HFFc6 (cell line): ENCODE data around the gene GALNT17. TPM values are rescaled to one million over a fixed set of nuclear protein-coding genes. Genes with fewer than 3 reads are reported as not detected.

Experiments
- DNase-seq: peaks from one replicate; pipeline ENCODE4 v3.0.0-alpha.2; 2018
- H3K27ac Mint-ChIP-seq: 2 replicates; pipeline ENCODE4 v1.8.0; 2020; ENCODE audit warnings: mild to moderate bottlenecking, mixed read lengths
- H3K27me3 Mint-ChIP-seq: 2 replicates; pipeline ENCODE4 v1.8.0; 2021; ENCODE audit warnings: mild to moderate bottlenecking, moderate library complexity, mixed read lengths; ENCODE audit not compliant: insufficient read depth
- H3K36me3 Mint-ChIP-seq: 2 replicates; pipeline ENCODE4 v1.8.0; 2021; ENCODE audit warnings: low read depth, mixed read lengths
- H3K4me1 Mint-ChIP-seq: 2 replicates; pipeline ENCODE4 v1.8.0; 2020; ENCODE audit warnings: low read depth, mixed read lengths
- H3K4me3 Mint-ChIP-seq: 2 replicates; pipeline ENCODE4 v1.8.0; 2020; ENCODE audit warnings: mild to moderate bottlenecking, moderate library complexity, mixed read lengths
- H3K9me3 Mint-ChIP-seq: 2 replicates; pipeline ENCODE4 v1.8.0; 2020; ENCODE audit warnings: mild to moderate bottlenecking, mixed read lengths
- CTCF ChIP-seq: fragments of 200-600 bp; sonication (generic); IDR thresholded peaks from 2 replicates; pipeline ENCODE4 v1.5.0; 2021; ENCODE audit warnings: antibody characterized with exemption, mild to moderate bottlenecking
- total RNA-seq, 6 experiments: library from RNA; stranded (reverse); fragmentation: NEBNext Ultra II Directional; extraction: Animal tissue kit (Norgen Biotek cat#: 25700); gene quantifications; 2 replicates in 1 of 6; 3 replicates in 5 of 6; pipeline ENCODE4 v1.2.3, GENCODE V29; 2021

GALNT17 gene
- total RNA-seq, 6 experiments from 2014 or later = not detected

DNA sequence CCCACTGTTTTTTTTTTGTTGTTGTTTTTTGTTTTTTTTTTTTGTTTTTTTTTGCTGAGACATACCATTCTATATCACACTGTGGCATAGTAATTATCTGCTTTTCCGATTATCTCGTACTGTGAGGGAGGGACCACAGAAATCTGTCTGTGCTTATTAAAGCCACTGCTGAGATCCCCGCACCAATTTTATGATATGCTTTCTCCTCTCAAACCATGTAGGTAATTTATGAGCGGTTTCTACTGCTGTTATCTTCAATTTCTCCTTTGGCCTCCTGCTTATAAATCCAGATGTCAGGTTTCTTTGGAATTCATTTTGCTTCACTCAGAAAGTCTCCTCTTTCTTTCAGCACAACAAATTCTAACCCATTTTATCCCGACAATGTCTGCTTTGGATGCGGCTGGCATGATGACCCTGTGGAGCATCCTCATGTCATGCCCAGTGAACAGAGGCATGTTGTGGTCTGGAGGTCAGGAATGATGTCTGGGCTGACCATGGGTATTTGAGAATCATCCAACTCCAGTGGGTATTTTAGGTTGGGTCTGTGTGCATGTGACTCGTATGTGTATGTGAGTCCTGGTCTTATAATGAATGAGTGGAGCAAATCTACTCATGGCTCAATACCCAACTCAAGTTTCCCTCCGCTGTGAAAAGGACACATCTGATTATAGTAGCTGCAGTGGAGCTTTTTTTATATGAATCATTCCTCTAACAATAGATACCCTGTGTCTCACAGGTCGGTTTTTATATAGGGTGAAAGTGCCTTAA, 213.4 kb downstream of the GALNT17 start:
- H3K4me1 Mint-ChIP-seq = no peaks in the 10 kb centered on the region
- no peak overlapping the region for H3K4me3 Mint-ChIP-seq
- no peak for DNase-seq
- TF ChIP-seq CTCF = no peak
- H3K9me3 Mint-ChIP-seq = peaks cover 52% of the 10 kb centered on the region
- H3K36me3 Mint-ChIP-seq = no peaks in the 10 kb centered on the region
- H3K27me3 Mint-ChIP-seq = no peaks in the 10 kb centered on the region; the same call in 1 of the 2 replicates
- no peak overlapping the region for H3K27ac Mint-ChIP-seq

DNA sequence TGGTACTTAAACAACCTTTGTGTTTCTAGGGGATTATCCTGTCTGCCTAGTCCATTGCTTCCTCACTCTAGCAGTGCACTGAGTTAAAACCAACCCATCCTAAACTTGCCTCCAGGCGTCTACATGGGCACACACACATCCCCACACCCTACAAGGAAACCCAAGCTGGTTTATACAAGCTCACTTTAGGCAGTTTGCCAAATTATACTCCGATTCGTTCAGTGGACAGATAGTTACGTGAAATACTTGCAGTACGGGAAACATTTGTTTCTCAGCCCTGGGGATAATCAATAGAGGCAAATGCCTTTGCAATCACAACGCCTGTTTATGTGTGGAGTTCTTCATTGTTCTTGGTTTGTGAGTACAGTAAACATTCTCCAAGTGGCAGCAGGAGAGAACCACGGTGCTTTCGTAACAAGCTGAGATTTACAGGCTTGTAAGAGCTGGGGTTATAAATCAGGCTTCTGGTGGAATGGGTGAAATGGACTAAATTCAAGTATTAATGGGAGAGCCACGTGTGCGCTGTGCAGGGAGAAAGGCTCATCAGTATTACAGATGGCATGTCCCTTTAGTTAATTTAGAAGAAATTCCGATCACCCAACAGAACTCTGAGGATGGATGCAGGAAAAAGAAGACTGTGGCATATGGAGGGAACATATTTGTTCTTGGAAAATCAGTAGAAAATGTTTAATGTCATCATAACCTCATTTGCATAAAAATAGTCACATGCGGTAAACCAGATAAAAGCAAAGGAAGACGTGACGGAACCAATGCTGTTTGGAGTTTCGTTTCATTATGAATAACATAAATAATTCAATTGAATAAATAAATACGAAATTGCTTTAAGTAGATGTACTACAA, 217.1 kb downstream of the GALNT17 start:
- no peak for DNase-seq
- Mint-ChIP-seq H3K36me3 (peaks cover 4% of the 10 kb centered on the region; the same call in 1 of the 2 replicates), H3K27me3 (no peaks in the 10 kb centered on the region; the same call in 1 of the 2 replicates), H3K27ac (no peak overlapping the region), H3K4me1 (no peaks in the 10 kb centered on the region), H3K4me3 (no peak overlapping the region), H3K9me3 (peaks cover 62% of the 10 kb centered on the region)
- TF ChIP-seq CTCF = no peak

GRCh38 chr7:71349682-71350481, 217.9 kb downstream of the GALNT17 start:
- Mint-ChIP-seq H3K36me3 (peaks cover 4% of the 10 kb centered on the region; the same call in 1 of the 2 replicates), H3K27ac (no peak overlapping the region), H3K4me1 (no peaks in the 10 kb centered on the region), H3K9me3 (peaks cover 61% of the 10 kb centered on the region), H3K27me3 (no peaks in the 10 kb centered on the region; the same call in 1 of the 2 replicates), H3K4me3 (no peak overlapping the region)
- no peak for TF ChIP-seq CTCF
- DNase-seq = no peak

GRCh38 chr7:71350680-71351079, 218.7 kb downstream of the GALNT17 start:
- Mint-ChIP-seq H3K27ac (no peak overlapping the region), H3K4me3 (no peak overlapping the region), H3K27me3 (no peaks in the 10 kb centered on the region; the same call in 1 of the 2 replicates), H3K36me3 (peaks cover 4% of the 10 kb centered on the region; the same call in 1 of the 2 replicates), H3K9me3 (peaks cover 54% of the 10 kb centered on the region), H3K4me1 (no peaks in the 10 kb centered on the region)
- TF ChIP-seq CTCF = no peak
- DNase-seq = no peak

- peaks cover 2% of the 10 kb centered on the region for H3K27me3 Mint-ChIP-seq
- H3K27ac Mint-ChIP-seq = no peak overlapping the region
- no peak for TF ChIP-seq CTCF
- peaks cover 4% of the 10 kb centered on the region; the same call in 1 of the 2 replicates for H3K36me3 Mint-ChIP-seq
- DNase-seq = no peak
- no peaks in the 10 kb centered on the region for H3K4me1 Mint-ChIP-seq
- H3K9me3 Mint-ChIP-seq = peaks cover 70% of the 10 kb centered on the region
- H3K4me3 Mint-ChIP-seq = no peak overlapping the region
Measured at GRCh38 chr7:71354716-71355115, 222.8 kb downstream of the GALNT17 start.
